ENCODE measurements around the gene RCN2.

- TF ChIP-seq, protein P1, sequence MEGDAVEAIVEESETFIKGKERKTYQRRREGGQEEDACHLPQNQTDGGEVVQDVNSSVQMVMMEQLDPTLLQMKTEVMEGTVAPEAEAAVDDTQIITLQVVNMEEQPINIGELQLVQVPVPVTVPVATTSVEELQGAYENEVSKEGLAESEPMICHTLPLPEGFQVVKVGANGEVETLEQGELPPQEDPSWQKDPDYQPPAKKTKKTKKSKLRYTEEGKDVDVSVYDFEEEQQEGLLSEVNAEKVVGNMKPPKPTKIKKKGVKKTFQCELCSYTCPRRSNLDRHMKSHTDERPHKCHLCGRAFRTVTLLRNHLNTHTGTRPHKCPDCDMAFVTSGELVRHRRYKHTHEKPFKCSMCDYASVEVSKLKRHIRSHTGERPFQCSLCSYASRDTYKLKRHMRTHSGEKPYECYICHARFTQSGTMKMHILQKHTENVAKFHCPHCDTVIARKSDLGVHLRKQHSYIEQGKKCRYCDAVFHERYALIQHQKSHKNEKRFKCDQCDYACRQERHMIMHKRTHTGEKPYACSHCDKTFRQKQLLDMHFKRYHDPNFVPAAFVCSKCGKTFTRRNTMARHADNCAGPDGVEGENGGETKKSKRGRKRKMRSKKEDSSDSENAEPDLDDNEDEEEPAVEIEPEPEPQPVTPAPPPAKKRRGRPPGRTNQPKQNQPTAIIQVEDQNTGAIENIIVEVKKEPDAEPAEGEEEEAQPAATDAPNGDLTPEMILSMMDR (IDR thresholded peaks at IDR 0.05): no peak
- no peak for TF ChIP-seq POLR2A (IDR thresholded peaks at IDR 0.05)
Measured at GRCh38 chr15:76939715-76940114, 8.2 kb downstream of the RCN2 start.

All from esophagus squamous epithelium (tissue), 4 donors.